Skeletal muscle satellite cell (primary cell): ENCODE results near the gene SCAPER.

Source experiments
- H3K27me3 ChIP-seq: 2 replicates; pipeline ENCODE4 v1.7.0; 2013; ENCODE audit warnings: low read length; ENCODE audit not compliant: control insufficient read depth, insufficient read depth
- H3K36me3 ChIP-seq: 2 replicates; pipeline ENCODE4 v1.7.0; 2013; ENCODE audit warnings: mild to moderate bottlenecking, control low read depth, low read length; ENCODE audit not compliant: insufficient read depth
- H3K4me1 ChIP-seq: 2 replicates; pipeline ENCODE4 v1.7.0; 2013; ENCODE audit warnings: low read length; ENCODE audit not compliant: control insufficient read depth, insufficient read depth
- H3K4me2 ChIP-seq: 2 replicates; pipeline ENCODE4 v1.7.0; 2013; ENCODE audit warnings: mild to moderate bottlenecking, low read length
- H3K4me3 ChIP-seq: 2 replicates; pipeline ENCODE4 v1.7.0; 2013; ENCODE audit warnings: low read length
- H3K9ac ChIP-seq: 2 replicates; pipeline ENCODE4 v1.7.0; 2013; ENCODE audit warnings: mild to moderate bottlenecking, low read depth, low read length, moderate library complexity
- H3K9me3 ChIP-seq: replicated peaks from 2 replicates; pipeline ENCODE4 v1.7.0; 2013; ENCODE audit warnings: mild to moderate bottlenecking, control low read depth, low read length

SCAPER gene

DNA sequence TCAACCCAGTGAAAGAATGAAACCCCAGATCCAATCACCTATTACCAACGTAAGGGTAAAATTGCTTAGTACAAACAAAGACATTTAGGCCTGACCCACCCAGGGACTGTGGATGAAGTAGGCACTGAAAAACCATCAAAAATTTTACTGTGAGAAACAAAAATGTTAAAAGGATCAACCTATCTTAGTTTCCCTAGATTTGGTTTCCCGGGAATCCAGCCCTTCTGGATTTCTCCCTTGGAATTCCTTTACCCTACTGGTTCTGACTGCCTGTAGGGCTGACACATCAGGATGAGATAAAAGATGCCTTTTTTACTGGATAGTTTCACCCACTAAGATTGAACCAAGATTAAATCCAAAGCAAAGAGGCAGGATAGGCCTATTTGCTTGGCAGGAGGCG, 102.7 kb downstream of the SCAPER start:
- Histone ChIP-seq H3K4me1 (peaks cover 3% of the 10 kb centered on the region), H3K36me3 (no peaks in the 10 kb centered on the region), H3K4me2 (no peak overlapping the region), H3K9ac (no peak overlapping the region), H3K9me3 (no peaks in the 10 kb centered on the region), H3K4me3 (no peak overlapping the region), H3K27me3 (no peaks in the 10 kb centered on the region)

DNA sequence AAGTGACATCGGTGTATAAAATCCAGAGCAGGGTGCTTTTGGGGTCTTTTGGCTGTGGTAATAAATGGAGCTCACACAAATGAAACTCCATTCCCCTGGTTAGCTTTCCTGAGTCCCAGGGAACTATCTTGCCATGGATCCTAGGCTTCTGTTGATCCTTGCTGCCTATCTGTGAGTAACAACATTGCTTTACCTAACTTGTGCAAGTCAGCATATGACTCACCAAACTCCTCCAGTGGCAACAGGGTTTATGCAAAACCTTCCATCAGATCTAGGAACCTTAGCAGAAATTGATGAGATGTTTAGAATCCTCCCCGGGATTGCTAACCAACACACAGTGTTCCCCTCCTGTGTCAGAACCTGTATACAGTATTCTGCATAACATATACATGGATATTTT, 105.4 kb downstream of the SCAPER start:
- H3K36me3 ChIP-seq = no peaks in the 10 kb centered on the region
- H3K9ac ChIP-seq = no peak overlapping the region
- no peak overlapping the region for H3K4me2 ChIP-seq
- peaks cover under 1% of the 10 kb centered on the region for H3K4me1 ChIP-seq
- no peaks in the 10 kb centered on the region for H3K9me3 ChIP-seq
- H3K4me3 ChIP-seq = no peak overlapping the region
- H3K27me3 ChIP-seq = no peaks in the 10 kb centered on the region

DNA sequence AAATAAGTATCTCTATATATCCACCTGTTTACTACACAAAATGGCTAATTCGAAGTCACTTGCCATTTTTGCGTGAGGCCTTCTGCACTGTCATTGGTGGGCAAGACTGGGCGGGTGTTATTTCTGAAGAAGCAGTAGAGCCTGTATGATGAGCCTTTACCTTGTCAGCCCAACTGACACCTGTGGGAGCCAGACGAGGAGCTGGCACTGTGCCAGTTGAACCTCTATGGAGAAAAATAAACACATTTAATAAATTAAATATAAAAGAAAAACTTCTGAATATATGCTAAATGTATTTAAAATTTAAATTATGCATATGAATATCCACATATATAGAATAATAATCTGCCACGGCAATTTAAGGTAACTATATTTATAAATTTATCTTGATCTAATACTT, 109.9 kb downstream of the SCAPER start:
- peaks cover 7% of the 10 kb centered on the region for H3K36me3 ChIP-seq
- H3K4me2 ChIP-seq = no peak overlapping the region
- no peaks in the 10 kb centered on the region for H3K27me3 ChIP-seq
- H3K4me1 ChIP-seq = no peaks in the 10 kb centered on the region
- no peaks in the 10 kb centered on the region for H3K9me3 ChIP-seq
- no peak overlapping the region for H3K4me3 ChIP-seq
- H3K9ac ChIP-seq = no peak overlapping the region

DNA sequence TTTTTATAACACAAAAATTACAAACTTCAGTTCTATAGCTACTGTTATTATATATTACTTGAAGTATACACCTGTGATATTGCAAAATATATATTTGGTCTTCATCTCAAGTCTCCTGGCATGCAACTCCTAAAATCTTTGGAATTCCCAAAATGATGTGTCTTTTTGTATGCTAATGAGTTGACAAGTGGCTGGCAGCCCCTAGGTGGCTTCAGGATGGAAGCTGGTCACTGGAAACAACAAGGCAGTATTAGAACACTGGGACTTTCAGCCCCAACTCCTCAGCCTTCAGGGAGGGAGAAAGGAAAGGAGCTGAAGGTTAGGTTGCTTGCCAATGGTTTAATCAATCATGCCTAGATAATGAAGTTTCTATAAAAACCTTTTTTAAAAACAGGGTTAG, 112.0 kb downstream of the SCAPER start:
- H3K4me3 ChIP-seq = no peak overlapping the region
- no peak overlapping the region for H3K9ac ChIP-seq
- H3K4me1 ChIP-seq = no peaks in the 10 kb centered on the region
- H3K27me3 ChIP-seq = no peaks in the 10 kb centered on the region
- H3K4me2 ChIP-seq = no peak overlapping the region
- H3K36me3 ChIP-seq = peaks cover 7% of the 10 kb centered on the region
- no peaks in the 10 kb centered on the region for H3K9me3 ChIP-seq

DNA sequence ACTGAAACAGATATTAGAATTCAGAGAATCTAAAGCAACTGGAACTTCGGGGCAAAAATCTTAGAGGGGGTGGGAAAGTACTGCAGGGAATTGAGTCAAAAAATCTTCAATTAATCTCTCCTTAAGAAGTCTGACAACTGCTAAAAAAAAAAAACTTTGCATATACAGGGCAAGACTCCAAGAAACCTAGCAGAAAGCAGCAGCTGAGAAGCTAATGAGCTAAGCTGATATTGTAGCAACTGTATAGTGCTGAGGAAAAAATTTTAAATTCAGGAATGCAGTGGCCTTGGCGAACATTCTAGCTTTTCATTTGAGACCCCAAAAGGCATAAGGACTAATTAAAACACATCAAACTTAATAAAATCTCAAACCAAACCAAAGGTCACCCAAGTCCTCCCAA, 113.6 kb downstream of the SCAPER start:
- Histone ChIP-seq H3K36me3 (peaks cover 7% of the 10 kb centered on the region), H3K27me3 (no peaks in the 10 kb centered on the region), H3K4me1 (no peaks in the 10 kb centered on the region), H3K4me3 (no peak overlapping the region), H3K9ac (no peak overlapping the region), H3K4me2 (no peak overlapping the region), H3K9me3 (no peaks in the 10 kb centered on the region)

DNA sequence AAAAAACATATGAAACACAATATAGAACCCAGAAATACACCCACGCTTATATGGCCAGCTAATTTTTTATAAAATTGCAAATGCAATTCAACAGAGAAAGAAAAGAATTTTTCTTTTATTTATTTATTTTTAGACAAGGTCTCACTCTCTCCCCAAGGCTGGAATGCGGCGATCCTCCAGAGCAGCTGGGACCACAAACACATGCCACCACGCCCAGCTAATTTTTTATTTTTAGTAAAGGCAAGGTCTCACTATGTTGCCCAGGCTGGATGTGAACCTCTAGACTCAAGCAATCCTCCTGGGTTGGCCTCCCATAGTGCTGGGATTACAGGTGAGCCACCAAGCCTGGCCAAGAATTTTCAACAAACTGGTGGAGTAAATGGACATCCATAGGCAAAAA, 117.9 kb downstream of the SCAPER start:
- Histone ChIP-seq H3K36me3 (peaks cover under 1% of the 10 kb centered on the region), H3K27me3 (no peaks in the 10 kb centered on the region), H3K9ac (no peak overlapping the region), H3K4me1 (no peaks in the 10 kb centered on the region), H3K4me3 (no peak overlapping the region), H3K4me2 (no peak overlapping the region), H3K9me3 (no peaks in the 10 kb centered on the region)

DNA sequence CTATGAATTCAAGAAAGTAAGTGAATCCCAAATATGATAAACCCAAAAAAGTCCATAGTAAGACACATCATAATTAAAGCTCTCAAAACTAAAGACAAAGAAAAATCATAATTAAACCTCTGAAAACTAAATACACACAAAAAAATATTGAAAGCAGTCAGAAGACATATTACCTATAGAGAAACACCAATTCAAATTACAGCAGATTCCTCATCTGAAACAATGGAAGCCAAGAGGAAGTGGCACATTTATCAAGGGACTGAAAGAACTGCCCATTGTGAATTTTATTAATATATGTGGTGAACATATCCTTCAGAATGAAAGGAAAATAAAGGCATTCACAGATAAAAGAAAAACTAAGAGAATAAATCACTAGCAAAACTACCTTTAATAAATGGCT, 128.2 kb downstream of the SCAPER start:
- Histone ChIP-seq H3K36me3 (no peaks in the 10 kb centered on the region), H3K9ac (no peak overlapping the region), H3K27me3 (no peaks in the 10 kb centered on the region), H3K9me3 (no peaks in the 10 kb centered on the region), H3K4me2 (no peak overlapping the region), H3K4me1 (no peaks in the 10 kb centered on the region), H3K4me3 (no peak overlapping the region)

DNA sequence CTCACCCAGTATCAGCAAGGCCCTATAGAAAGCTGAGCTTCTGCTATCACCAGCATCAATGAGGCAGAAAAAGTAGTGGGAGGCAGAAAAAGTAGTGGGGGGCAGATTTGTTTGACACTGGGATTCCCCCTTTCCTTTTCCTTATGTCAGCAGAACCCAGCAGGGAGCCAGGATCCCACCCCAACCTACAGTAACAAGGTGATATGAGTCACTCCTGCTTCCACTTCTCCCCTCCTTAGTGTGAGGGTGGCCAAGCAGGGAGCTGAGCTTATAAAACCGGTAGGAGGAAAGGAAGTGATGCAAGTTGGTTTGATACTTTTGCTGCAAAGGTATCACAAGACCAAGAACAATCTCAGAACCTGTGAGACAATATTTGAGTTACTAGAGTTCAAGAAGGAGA, 128.7 kb downstream of the SCAPER start:
- H3K9ac ChIP-seq = no peak overlapping the region
- H3K9me3 ChIP-seq = no peaks in the 10 kb centered on the region
- no peaks in the 10 kb centered on the region for H3K4me1 ChIP-seq
- H3K27me3 ChIP-seq = no peaks in the 10 kb centered on the region
- no peak overlapping the region for H3K4me3 ChIP-seq
- H3K36me3 ChIP-seq = no peaks in the 10 kb centered on the region
- no peak overlapping the region for H3K4me2 ChIP-seq

DNA sequence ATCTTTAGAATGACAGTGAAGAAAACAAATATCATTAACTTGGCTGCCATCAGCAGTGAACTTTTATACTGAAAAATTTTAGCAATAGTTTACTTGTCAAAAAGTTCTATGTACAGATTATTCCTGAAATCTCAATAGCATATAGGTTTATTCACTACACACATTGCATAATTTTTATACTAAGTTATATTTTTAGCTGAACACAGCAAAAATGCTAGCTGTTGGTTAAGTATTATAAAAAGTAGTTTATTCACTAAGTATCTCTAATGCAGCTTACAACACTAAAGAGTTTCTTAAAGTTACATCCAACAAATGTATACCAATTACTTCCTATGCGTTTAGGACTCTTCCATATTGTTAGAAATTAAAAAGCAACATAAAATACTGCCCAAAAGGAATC, 131.9 kb downstream of the SCAPER start:
- H3K9ac ChIP-seq = no peak overlapping the region
- no peaks in the 10 kb centered on the region for H3K36me3 ChIP-seq
- H3K4me2 ChIP-seq = no peak overlapping the region
- H3K9me3 ChIP-seq = no peaks in the 10 kb centered on the region
- no peak overlapping the region for H3K4me3 ChIP-seq
- no peaks in the 10 kb centered on the region for H3K4me1 ChIP-seq
- H3K27me3 ChIP-seq = no peaks in the 10 kb centered on the region

DNA sequence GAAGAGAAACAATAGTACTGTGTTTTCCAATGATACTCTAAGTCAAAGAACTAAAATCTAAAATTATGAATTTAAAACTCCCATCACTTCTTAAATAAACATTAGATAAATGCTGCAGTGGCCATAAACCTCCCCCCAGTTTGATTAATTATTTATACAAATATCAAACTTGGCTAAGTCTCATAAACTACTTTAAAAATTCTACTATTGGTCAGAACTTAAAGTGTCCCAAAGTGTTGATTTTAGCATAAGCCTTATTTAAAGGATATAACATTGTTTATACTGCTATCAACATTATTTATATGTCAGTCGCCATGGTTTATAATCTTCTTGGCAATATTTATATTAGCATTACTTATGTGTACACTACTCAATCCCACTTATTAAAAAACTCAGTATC, 132.4 kb downstream of the SCAPER start:
- H3K9me3 ChIP-seq = no peaks in the 10 kb centered on the region
- H3K27me3 ChIP-seq = no peaks in the 10 kb centered on the region
- H3K4me3 ChIP-seq = no peak overlapping the region
- no peak overlapping the region for H3K9ac ChIP-seq
- H3K36me3 ChIP-seq = no peaks in the 10 kb centered on the region
- no peak overlapping the region for H3K4me2 ChIP-seq
- H3K4me1 ChIP-seq = no peaks in the 10 kb centered on the region

DNA sequence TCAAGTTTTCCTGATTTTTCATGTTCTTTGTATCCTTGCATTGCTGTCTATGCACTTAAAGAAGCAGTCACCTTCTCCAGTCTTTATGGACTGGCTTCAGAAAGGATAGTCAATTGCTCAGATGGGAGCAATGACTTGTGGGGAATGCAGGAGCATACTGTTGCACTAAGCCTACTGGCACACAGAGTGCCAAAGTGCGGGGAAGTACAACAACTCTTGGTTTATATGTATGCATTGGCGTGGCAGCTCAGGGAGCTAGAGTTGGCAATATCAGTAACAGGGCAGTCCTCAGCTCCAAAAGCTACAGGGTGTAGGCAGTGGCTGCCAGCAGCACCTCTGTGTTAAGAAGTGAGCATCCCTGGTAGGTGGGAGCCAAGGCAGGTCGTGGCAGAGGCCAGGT, 141.1 kb downstream of the SCAPER start:
- H3K4me1 ChIP-seq = no peaks in the 10 kb centered on the region
- peaks cover 12% of the 10 kb centered on the region for H3K36me3 ChIP-seq
- H3K9me3 ChIP-seq = no peaks in the 10 kb centered on the region
- H3K4me2 ChIP-seq = no peak overlapping the region
- no peak overlapping the region for H3K4me3 ChIP-seq
- H3K9ac ChIP-seq = no peak overlapping the region
- H3K27me3 ChIP-seq = no peaks in the 10 kb centered on the region

DNA sequence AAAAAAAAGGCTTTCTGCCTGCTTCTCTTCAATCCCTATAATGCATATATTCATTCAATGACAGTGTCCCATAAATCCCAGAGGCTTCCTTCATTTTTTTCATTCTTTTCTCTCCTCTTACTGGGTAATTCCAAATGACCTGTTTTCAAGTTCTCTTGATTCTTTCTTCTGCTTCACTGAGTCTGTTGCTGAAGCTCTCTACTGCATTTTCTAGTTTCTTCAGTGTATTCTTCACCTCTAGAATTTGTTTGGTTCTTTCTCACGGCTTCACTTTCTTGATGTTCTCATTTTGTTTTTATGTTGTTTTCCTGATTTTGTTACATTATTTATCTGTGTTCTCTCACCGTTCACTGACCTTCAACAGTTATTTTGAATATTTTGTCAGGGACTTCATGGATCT, 141.6 kb downstream of the SCAPER start:
- no peak overlapping the region for H3K4me3 ChIP-seq
- peaks cover 12% of the 10 kb centered on the region for H3K36me3 ChIP-seq
- H3K9ac ChIP-seq = no peak overlapping the region
- no peaks in the 10 kb centered on the region for H3K4me1 ChIP-seq
- H3K27me3 ChIP-seq = no peaks in the 10 kb centered on the region
- no peaks in the 10 kb centered on the region for H3K9me3 ChIP-seq
- no peak overlapping the region for H3K4me2 ChIP-seq
